ENCODE measurements around the gene RBM34. TPM values are rescaled to one million over a fixed set of nuclear protein-coding genes. Genes with fewer than 3 reads are reported as not detected.
"Not testable (repeated sequence)": the region's sequence is repeated elsewhere in the genome, so short reads cannot be mapped to it uniquely, and the experiment has no call there.

The RBM34 gene, protein sequence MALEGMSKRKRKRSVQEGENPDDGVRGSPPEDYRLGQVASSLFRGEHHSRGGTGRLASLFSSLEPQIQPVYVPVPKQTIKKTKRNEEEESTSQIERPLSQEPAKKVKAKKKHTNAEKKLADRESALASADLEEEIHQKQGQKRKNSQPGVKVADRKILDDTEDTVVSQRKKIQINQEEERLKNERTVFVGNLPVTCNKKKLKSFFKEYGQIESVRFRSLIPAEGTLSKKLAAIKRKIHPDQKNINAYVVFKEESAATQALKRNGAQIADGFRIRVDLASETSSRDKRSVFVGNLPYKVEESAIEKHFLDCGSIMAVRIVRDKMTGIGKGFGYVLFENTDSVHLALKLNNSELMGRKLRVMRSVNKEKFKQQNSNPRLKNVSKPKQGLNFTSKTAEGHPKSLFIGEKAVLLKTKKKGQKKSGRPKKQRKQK
- total RNA-seq = 100 to 1,000 TPM; 116 to 121 TPM

DNA sequence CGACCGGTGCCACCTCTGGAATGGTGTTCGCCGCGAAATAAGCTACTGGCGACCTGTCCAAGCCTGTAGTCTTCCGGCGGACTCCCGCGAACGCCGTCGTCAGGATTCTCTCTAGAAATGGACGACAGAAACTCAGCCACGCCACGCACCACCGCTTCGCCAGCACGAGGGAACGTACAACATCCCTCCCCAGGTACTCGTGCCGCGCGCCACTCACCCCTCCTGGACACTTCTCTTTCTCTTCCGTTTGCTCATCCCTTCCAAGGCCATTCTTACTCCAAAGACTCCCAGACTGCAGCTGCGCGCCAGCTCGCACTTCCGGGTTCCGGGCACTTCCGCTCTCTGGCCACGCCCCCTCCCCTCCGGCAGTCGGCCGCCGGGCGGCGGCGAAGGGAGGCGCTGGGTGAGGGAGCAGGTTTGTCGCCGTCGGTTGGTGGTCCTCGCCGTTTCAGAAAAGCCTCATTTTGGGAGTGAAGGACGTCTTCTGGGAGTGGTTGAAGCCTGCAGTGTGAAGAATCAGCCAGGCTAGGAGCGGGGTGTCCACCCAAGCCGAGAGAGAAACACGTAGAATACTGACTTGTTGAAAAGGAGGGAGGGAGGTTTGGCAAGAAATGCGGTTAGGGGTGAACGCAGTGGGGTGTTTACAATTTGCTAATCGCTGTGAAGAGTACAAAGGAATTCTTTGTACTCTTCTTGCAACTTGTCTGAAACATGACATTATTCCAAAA is at the start of gene RBM34:
Gene RBM34, minus strand, starts transcription at position 294 of the 728 bp plus-strand sequence. Its CDS starts 24 bp downstream, at position 270.
- ChIA-PET POLR2A (interaction anchor here (0.7 to 1.4 kb wide), 5 partner anchors 17 to 549 kb away, joined by 3 to 11 read pairs (median 6); partner anchors contain the start of gene TOMM20), CTCF (interaction anchor here (0.7 to 1.1 kb wide), 5 partner anchors 23 to 254 kb away, joined by 3 to 4 read pairs (median 3); no protein-coding TSS in a partner anchor)

DNA sequence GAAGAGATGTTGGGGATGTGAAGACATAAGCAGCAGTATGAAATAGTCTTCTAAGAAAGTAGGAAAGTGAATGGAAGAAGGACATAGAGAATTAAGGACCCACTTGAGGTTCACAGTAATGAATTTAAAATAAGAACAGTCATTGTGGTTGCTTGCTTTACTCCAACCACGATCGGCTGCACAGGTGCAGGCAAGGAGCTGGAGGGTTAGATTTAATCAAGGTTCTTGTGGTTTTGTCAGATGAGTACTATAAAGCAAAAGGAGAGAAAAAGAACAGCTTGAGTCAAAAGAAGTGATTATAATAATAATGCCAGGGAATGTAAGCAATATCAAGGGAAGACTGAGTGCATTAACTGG is 46.1 kb upstream of the RBM34 start:
- POLR2A ChIA-PET = interaction anchor here (0.6 kb wide), 1 partner anchor 712 kb away, joined by 3 read pairs; no protein-coding TSS in a partner anchor
- CTCF ChIA-PET = interaction anchor here (0.8 kb wide), 1 partner anchor 28 kb away, joined by 3 read pairs; no protein-coding TSS in a partner anchor

DNA sequence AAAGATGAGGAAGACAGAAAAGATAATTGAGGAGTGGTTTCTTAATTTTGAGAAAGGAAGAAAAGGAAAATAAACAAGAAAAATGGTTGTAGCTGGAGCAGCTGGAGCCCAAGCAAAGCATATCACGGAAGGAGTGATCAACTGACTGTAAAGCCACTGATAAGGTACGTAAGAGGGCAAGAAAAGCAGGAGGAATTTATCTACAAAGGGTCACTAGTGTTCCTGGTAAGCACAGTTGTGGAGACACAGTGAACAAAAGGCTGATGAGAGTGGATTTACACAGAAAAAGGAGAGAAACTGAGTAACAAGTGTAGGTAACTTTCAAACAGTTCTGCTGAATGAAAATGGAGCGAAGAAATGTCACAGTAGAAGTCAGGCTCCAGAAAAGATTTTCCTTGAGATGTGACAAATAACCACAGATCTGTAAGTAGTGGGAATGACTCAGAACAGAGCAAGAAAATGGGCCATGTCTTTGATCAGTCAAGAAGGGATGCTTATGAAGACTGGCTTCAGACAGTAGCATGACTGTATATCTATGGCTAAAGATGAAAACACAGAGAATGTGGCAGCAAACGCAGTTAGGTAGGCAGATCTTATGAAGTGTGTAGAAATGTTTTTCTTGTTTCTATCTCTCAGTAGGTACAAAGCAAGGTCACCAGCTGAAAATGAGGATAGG is 45.6 kb upstream of the RBM34 start:
- CTCF ChIA-PET = no interaction called here
- POLR2A ChIA-PET = interaction anchor here (0.6 kb wide), 1 partner anchor 711 kb away, joined by 3 read pairs; no protein-coding TSS in a partner anchor

DNA sequence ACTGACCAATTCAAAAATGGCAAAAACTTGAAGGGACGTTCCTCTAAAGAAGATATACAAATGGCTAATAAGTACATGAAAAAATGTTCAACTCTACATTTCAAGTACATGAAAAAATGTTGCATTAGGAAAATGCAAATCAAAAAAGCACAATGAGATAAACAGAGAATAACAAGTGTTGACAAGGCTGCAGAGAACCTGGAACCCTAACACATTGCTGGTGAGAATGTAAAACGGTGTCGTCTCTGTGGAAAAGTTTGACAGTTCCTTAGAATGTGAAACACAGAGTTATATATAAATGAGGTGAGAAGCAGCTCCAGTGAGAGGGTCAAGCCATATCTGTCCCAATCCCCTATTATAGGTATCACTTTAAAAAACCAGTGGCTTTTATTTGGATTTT is 44.6 kb upstream of the RBM34 start:
- POLR2A ChIA-PET = no interaction called here

DNA sequence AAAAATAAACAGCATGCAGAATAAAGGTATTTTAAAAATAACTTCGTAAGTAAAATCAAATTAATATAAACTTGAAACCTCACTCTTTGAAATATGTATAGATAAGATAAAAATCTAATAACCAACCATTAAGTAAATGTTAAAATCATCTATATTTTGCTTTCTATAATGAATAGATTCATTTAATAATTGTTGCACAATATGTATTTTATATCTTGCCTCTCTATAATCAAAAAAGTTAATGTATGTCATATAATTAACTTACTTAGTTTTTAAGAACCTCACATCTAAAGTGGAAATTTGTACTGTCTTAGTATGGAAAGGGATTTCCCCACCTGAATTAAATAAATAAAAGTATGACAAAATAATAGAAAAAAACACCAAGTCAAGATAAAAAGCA is 42.4 kb upstream of the RBM34 start:
- POLR2A ChIA-PET = no interaction called here
- CTCF ChIA-PET = interaction anchor here (0.7 kb wide), 1 partner anchor 136 kb away, joined by 3 read pairs; no protein-coding TSS in a partner anchor

More for the DNA sequence above, 44.6 kb upstream of the RBM34 start:
- CTCF ChIA-PET = interaction anchor here (0.5 kb wide), 1 partner anchor 16 kb away, joined by 3 read pairs; no protein-coding TSS in a partner anchor

DNA sequence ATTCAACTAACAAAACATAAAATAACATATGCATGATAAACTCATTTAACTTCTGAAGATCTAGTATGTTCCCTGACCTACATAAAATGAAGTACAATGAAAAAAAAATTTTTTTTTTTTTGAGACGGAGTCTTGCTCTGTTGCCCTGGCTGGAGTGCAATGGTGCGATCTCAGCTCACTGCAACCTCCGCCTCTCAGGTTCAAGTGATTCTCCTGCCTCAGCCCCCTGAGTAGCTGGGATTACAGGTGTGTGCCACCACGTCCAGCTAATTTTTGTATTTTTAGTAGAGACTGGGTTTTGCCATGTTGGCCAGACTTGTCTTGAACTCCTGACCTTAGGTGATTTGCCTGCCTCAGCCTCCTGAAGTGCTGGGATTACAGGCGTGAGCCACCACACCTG is 41.4 kb upstream of the RBM34 start:
- POLR2A ChIA-PET = not testable (repeated sequence)

DNA sequence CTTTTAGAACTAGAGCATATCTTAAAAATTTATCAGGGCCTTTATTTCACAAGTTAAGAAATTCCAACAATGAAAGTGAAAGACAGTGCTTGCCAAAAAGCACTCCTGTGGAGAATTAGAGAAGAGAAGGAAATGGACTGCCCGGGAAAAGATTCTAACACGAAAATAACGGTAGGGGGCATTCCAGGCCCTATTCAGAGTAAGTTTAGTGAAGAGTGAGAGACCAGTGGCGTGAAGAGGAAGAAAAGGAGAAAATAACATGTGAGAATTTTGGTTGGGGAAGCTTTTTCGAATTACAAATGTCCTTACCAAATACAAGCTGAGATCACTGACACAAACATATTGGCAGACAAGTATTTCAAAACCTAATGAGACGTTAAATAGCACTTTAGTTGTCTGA is 38.4 kb upstream of the RBM34 start:
- ChIA-PET CTCF (no interaction called here), POLR2A (no interaction called here)

More for the DNA sequence above, 41.4 kb upstream of the RBM34 start:
- CTCF ChIA-PET = interaction anchor here (0.7 kb wide), 1 partner anchor 137 kb away, joined by 3 read pairs; no protein-coding TSS in a partner anchor

DNA sequence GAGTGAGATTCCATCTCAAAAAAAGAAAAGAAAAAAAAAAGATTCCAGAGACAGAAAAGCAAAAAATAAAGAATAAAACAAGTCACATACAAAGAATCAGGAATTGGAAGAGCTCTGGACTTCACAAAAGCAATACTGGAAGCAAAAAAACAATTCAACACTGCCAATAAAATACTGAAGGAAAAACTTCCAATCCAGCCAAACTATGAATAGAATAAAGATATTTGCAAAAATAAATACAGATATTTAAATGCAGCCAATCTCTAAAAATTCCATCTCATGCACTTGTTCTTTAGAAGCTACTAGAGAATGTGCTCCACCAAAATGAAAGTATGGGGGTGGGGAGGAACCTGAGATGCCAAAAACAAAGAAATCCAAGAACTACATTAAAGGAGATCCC is 29.4 kb upstream of the RBM34 start:
- CTCF ChIA-PET = no interaction called here
- POLR2A ChIA-PET = interaction anchor here (0.5 kb wide), 1 partner anchor 86 kb away, joined by 3 read pairs; no protein-coding TSS in a partner anchor

DNA sequence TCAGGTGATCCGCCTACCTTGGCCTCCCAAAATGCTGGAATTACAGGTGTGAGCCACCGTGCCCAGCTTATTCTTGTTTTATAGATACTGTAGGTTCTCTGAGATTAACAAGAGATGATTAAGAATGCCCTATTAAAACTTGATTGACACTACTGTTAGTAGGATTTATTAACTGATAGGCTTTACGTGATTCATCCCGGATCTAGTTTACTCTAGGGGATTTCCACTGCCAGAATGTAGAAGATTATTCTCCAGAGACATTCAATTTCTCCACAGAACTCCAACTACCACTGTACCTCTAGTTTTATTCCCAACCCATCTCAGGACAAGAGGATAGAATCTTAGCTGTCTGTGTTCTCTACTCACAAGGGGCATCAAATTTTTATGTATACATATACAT is 26.3 kb upstream of the RBM34 start:
- ChIA-PET POLR2A (no interaction called here), CTCF (no interaction called here)

DNA sequence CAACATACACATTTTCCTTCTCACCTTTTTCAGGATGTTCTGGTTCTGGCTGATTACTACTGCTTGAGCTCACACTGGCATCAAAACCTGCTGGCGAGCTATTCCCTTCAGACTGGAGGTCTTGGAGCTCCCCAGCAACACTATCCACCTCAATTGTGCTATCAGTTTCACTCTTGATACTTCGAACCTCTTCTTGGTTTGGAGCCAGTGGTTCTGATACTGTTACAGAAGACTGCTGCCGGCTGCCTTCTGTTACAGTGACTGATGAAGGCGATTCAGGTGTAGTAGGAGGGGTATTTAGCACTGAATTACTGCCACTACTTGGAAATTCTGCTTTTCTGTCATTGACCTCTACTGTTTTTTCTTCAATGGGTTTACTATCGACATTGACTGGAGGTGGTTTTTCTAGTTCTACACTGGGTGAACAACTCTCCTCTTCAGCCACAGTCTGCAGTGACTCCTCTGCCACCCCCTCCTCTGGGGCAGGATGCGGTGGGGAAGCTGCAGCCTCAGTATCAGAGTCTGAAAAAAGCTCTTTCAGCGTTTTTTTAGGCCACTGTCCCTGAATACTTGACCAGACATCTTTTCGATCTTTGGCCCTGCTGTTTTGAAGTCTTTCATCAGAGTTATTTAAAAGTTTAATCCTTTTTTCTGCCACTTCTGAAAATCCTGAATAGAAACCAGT is 20.7 kb upstream of the RBM34 start:
- CTCF ChIA-PET = no interaction called here
- POLR2A ChIA-PET = no interaction called here

DNA sequence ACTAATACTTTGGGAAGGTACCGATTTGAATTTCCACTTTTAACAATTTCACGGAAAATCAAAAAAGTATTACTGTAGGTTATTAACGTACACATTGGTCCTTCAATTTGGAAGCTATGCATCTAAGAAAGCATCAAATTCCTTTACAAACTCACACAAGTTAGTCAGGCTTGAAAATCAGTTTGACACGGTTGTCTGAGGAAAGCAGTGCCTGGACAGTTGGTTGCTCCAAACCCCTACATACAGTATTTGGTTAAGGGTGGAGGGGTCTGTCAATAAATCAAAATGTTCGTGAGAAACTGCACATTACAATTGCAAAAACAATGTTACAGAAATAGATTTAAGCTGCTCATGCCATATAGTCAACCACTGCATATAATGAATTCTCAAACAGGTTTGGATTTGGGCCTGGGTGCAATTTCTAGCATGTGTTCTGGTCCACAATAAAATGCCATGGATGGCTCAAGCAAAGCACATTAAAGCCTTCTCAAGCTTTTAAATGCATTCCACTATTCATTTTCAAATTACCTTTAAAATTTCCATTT is 19.9 kb upstream of the RBM34 start:
- ChIA-PET POLR2A (no interaction called here), CTCF (interaction anchor here (0.6 kb wide), 1 partner anchor 75 kb away, joined by 3 read pairs; no protein-coding TSS in a partner anchor)

DNA sequence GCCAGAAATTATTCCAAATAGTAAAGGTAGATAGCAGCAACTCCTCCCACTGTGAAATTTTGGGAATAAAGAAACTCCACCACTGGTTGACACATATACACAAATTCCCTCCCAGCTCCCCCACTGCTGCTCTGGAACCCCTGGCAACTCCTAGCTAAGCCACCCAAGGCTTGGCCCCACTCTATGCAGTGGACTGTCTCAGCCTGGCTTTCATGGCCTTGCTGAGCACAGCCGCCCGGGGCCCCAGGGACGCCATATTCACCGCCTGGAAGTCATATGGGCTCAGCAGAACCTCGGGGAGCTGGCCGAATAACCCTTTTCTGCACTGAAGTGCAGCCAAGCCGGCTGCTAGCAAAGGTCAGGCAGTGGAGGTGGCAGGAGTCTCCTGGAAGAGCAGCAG is 15.4 kb upstream of the RBM34 start:
- CTCF ChIA-PET = no interaction called here

DNA sequence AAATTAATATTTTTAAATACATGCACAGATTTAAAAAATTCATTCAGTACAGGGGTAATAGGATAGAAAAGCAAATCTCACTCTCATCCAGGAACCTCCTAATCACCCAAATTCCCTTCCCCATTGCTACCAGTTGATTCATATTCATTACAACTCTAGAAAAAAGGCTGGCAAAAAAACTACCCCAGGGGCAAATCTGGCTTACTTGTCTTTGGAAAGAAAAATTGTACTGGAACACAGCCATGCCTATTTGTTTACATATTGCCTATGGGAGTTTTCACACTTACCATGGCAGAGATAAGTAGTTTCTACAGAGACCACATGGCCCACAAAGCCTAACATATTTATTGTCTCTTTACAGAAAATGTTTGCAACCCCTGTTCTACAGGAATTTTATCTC is 8.9 kb upstream of the RBM34 start:
- ChIA-PET POLR2A (no interaction called here), CTCF (interaction anchor here (0.6 kb wide), 1 partner anchor 64 kb away, joined by 5 read pairs; no protein-coding TSS in a partner anchor)

More for the DNA sequence above, 15.4 kb upstream of the RBM34 start:
- POLR2A ChIA-PET = no interaction called here

DNA sequence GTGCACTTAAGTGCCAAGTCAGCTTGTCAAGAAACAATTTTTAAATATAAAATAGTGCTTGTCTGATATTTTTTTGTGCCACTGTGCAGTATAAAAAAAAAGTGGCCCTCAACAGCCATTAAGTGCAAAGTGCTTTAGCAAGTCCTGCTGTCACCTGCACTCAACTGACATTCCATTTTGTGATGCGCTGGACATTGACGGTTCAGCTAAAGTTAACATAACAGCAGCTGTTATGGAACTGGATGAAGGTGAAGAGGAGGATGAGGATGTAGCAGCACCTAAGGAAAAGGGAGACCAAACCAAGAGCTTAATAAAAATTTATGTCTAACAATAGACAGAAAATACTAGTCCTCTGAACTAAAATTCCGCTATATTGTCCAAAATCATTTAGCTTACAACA is 7.3 kb upstream of the RBM34 start:
- ChIA-PET POLR2A (no interaction called here), CTCF (interaction anchor here (0.7 kb wide), 1 partner anchor 15 kb away, joined by 3 read pairs; no protein-coding TSS in a partner anchor)

DNA sequence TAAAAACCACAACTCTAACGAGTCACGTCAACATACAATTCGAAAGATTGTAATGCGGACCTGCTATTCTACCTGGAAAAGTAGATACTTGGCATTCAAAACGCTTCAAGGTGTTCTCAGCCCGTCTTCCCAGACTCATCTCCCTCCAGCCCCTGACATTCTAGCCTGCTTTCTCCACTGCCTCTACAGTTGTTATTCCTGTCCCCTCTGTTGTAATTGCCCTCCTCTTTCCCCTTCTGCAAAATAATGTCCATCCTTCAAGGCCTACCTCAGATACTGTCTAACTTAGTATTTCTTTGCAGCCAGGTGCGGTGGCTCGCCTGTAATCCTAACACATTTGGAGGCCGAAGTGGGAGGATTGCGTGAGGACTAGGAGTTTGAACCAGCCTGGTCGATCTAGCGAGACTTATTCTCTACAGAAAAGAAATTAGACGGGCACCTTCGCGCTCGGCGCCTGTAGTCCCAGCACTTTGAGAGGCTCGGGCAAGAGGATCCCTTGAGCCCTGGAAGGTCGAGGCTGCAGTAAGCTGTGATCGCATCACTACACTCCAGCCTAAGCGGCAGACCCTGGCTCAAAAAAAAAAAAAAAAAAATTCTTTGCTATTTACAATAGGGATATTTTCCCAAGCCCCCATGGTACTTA is 756 bp upstream of the RBM34 start:
- POLR2A ChIA-PET = interaction anchor here (0.7 to 1.4 kb wide), 3 partner anchors 33 to 39 kb away, joined by 5 to 11 read pairs (median 6); partner anchors contain the start of gene TOMM20
- CTCF ChIA-PET = interaction anchor here (1.0 to 1.2 kb wide), 3 partner anchors 23 to 254 kb away, joined by 3 to 5 read pairs (median 3); no protein-coding TSS in a partner anchor

DNA sequence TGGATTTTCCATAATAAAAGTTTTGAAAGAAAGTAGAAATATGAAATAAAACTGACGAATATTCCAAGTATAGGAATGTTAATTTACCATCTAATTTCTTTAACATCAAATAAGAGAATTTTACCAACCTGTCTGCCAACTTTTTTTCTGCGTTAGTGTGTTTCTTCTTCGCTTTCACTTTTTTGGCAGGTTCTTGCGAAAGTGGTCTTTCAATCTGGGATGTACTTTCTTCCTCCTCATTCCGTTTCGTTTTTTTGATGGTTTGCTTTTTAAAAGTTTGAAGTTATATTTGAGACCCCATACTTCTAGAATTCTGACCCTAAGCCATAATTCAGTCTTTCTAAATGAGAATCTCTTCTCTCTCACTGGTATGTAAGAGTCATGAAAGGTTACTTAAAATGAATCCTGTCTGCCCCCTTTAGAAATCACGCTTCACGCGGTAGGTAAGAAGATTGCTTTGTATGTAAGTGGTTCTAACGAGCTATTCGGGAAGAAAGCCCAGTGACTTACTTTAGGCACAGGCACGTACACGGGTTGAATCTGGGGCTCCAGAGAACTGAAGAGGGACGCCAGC is 580 bp downstream of the RBM34 start:
- POLR2A ChIA-PET = interaction anchor here (0.7 to 1.4 kb wide), 5 partner anchors 16 to 549 kb away, joined by 3 to 11 read pairs (median 6); partner anchors contain the start of gene TOMM20
- CTCF ChIA-PET = interaction anchor here (0.7 to 1.1 kb wide), 6 partner anchors 22 to 255 kb away, joined by 3 to 4 read pairs (median 3); no protein-coding TSS in a partner anchor

DNA sequence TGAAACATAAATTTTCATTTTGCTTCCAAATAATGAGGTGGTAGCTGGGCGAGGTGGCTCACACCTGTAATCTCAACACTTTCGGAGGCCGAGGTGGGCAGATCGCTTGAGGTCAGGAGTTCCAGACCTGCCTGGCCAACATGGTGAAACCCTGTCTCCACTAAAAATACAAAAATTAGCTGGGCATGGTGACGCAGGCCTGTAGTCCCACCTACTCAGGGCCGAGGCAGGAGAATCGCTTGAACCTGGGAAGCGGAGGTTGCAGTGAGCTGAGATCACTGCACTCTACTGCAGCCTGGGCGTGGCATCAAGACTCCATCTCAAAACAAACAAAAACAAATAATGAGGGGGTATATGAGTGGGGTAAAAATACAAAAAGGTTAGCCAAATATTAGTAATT is 1.1 kb downstream of the RBM34 start:
- POLR2A ChIA-PET = interaction anchor here (0.7 to 1.4 kb wide), 2 partner anchors 15 to 50 kb away, joined by 5 to 7 read pairs; no protein-coding TSS in a partner anchor
- CTCF ChIA-PET = interaction anchor here (0.8 kb wide), 1 partner anchor 23 kb away, joined by 3 read pairs; no protein-coding TSS in a partner anchor

All from activated CD8-positive, alpha-beta memory T cell treated with anti-CD3 and anti-CD28 coated beads for 36 hours (primary cell).